Activated T-cell treated with anti-CD3 and anti-CD28 coated beads for 4 hours (primary cell): ENCODE results near the gene PRPF6.

Source experiments
- DNase-seq: peaks from one replicate; pipeline ENCODE4 v3.0.0-alpha.2; 2020

The PRPF6 gene

DNA sequence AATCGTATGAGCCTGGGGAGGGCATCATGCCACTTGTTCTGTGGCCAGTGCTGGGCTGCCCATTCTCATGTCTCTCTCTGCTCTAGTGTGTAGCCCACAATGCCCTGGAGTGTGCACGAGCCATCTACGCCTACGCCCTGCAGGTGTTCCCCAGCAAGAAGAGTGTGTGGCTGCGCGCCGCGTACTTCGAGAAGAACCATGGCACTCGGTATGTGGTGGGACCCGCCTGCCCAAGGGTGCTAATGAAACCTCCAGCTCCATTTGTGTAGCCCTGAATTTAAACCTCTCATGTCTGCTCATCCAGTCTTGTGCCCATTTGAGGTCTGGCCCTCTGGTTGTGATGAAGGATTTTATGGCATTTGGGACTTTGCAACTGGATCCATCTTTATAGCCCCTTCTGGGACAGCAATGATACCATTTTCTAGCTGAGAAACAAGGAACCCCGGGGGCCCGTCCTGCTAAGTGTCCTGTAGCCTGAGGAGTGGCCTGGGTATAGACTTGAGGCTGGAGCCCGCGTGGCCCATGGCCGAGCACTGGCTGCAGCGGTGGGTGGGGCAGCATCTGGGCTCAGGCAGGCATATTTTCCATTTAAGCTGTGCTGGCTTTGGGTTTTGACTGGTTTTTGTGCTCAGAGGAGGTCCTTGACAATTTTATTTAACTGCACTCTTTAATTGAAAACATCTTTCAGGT lies 41.9 kb downstream of the PRPF6 start:
- DNase-seq = no peak

DNA sequence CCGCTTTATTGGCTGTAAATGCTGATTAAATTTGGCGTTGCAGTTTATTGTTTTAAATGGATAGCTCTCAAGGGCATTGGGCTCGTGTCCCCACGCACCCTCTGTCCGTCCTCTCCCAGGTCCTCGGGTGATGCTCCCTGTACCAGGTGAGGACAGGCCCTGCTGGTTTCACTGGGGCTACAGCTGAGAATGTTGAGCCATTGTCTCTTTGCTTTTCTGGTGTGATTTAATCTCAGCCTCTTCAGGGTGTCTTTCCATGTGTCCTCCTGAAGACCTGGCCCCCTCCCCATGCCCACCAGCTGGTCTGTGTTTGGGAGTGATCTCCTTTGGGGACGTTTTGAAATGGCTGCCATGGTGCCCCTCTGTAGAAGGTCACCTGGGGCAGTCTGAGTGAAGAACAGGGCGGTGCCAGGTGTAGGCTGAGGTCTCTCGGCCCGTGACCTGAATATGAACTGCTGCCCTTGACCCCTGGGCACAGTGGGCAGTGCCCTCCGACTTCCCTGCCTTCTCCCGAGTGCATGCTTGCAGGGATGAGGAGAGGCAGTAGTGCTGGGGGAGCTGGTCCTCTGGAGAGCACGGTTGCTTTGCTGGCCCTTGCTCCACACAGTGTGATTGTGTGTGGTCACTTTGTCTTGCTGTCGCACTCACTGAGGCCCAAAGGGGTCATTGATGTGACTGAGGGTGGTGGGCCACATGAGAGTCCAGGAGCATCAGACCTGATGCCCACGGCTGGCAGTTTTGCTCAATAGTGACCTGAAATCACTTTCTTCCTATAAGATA lies 42.6 kb downstream of the PRPF6 start:
- no peak for DNase-seq

DNA sequence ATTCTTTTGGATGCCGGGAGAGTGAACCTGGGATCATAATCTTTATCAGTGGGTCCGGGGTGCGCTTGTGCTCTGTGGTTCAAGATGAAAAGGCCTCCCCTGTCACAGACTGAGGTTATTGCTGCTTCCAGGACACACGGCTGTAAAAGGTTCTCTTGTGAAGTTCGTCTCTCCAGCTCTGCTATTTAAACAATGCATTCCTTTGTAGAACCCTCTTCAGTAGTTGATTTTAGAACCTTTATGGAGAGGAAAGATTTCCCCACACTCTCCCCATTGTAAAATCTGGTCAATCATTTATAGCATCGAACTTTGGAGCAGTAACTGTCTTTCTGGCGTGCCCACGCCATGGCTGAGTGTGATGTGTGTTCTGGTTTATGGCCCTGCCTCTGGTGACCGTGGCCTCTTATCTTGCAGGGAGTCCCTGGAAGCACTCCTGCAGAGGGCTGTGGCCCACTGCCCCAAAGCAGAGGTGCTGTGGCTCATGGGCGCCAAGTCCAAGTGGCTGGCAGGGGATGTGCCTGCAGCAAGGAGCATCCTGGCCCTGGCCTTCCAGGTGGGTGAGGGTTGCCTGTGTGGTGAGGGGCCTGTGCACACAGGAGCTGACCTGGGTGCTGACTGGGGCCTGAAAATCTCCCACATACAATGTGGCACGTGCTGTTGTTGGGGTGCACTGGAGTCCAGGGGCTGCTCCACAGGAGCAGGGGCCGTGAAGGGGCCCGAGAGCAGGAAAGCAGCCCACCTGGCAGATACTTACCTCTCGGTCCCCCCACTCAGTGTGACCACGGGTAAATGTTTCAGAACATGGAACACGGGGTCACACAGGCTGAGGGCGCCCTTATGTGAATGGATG lies 43.4 kb downstream of the PRPF6 start:
- no peak for DNase-seq

DNA sequence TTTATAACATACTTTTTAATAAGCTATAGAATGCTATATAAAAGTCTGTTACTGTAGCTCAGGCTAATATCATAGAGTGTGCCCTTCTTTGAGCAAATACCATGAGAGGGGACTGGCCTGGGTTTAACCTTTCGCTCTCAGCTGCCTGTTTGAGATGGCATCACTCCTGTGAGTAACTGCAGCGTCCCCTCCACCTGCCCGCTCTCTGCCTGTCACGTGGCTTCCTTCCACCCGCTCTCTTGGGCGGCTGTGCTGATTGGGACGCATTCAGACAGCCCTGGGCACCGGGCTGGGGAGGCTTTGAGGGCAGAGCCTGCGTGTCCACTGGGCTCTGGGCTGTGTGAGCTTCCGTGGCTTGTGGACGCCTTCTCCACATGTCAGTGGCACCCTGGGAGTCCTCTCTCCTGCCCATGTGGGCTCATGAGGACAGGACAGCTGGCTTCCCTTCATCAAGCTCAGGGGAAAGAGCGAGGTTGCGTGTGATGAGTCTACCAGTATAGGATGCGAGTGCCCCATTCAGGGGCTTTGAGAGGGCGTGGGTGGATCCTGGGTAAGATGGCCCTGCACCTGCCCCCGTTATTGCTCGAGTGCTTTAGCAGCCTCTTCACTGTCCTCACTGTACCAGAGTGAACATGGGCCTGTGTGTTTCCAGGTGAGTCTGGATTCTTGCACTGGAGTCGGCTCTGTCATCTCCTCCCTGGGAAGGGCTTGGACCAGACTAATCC lies 44.3 kb downstream of the PRPF6 start:
- no peak for DNase-seq

DNA sequence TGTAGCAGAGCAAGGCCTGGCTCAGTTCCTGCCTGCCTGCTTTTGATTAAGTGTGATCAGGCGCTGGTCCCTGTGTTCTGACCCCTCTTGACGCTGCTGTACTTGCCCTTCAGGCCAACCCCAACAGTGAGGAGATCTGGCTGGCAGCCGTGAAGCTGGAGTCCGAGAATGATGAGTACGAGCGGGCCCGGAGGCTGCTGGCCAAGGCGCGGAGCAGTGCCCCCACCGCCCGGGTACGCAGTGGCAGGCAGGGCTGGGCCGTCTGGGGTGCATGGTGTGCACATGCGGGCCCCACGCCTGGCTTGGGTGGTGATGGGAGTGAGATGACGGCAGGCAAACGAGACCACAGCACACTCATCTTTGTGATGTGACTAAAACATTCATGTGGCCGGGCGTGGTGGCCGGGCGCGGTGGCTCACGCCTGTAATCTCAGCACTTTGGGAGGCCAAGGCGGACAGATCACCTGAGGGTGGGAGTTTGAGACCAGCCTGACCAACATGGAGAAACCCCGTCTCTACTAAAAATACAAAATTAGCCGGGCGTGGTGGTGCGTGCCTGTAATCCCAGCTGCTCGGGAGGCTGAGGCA lies 45.0 kb downstream of the PRPF6 start:
- no peak for DNase-seq

DNA sequence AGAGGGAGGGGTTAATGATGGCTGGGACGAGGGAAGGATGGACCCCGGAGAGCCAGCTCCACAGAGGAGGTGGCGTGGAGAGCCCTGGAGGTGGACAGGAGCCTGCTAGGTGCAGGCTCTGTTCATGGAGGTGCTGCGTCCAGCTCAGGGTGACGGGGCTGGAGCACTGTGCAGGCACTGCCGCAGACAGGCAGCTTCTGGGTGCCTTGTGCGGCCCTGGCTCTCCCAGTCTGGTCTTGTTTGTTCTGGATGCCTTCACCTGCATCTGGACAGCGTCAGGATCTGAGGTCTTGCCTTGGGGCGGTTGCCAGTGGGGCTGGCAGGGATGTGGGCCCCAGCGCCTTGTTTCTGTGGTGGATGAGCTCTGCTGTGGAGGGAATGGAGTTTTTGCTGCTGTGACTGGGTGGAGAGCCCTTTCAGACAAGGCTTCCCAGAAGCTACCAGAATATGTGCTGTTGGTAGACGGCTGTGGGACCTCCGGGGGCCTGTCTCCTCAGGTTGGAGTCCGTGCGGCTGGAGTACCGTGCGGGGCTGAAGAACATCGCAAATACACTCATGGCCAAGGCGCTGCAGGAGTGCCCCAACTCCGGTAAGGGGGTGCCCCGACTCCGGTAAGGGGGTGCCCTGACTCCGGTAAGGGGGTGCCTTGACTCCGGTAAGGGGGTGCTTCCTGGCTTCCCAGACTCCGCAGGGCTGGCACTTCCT lies 47.2 kb downstream of the PRPF6 start:
- DNase-seq = no peak

DNA sequence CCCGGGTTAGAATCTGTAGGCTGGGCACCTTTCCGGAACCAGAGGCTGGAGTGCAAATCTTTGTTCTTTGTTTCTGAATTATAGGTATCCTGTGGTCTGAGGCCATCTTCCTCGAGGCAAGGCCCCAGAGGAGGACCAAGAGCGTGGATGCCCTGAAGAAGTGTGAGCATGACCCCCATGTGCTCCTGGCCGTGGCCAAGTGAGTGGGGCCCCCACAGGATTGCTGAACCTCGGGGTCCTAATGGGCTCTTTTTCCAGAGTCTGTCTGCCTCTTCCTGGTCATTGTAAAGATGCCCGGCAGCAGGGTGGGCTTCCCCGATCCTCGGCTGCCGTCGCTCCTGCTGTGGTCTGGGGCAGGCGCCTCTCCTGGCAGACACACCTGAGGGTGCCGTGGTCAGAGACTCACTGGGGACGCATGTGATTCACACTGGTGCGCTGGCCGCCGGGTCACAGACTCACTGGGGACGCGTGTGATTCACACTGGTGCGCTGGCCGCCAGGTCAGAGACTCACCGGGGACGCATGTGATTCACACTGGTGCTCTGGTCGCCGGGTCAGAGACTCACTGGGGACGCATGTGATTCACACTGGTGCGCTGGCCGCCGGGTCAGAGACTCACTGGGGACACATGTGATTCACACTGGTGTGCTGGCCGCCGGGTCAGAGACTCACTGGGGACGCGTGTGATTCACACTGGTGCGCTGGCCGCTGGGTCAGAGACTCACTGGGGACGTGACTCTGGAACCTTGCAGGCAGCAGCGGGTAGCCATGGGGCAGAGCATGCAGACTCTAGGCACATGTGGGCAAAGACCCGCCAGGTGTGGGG lies 48.6 kb downstream of the PRPF6 start:
- DNase-seq = no peak

DNA sequence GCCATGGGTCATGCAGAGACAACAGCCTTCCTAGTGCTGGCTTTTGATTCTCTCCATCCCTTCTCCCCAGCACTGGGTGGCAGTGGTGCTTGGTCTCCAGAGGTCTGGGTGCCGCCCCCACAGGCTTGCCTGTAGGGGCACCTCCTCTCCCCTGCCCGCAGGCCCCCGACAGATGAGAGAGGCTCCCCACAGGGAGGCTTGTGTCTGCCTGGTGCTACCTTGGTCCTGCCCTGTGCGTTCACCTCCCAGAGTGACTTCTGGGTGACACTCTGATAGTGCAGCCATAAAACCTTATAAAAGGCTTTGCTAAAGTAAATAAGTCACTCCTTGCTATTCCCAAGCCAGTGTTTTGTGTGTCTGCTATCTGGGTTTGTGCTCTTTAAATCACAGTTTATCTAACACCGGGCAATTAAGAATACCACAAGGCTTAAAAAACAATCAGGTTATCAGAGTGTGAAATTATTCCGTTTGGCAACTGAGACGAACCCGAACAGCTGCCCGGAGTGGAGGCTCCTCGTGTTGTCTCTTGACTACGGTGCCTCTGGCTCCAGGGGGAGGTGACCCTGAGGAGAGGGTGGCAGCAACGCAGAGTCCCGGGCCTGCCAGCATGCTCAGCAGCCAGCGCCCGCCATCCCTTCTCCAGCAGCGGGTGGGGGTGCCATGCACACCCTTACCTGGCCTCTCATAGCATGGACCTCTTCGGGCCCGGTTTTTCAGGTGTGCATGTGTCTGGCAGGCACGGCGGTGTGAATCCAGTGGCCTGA lies 49.6 kb downstream of the PRPF6 start:
- DNase-seq = no peak

DNA sequence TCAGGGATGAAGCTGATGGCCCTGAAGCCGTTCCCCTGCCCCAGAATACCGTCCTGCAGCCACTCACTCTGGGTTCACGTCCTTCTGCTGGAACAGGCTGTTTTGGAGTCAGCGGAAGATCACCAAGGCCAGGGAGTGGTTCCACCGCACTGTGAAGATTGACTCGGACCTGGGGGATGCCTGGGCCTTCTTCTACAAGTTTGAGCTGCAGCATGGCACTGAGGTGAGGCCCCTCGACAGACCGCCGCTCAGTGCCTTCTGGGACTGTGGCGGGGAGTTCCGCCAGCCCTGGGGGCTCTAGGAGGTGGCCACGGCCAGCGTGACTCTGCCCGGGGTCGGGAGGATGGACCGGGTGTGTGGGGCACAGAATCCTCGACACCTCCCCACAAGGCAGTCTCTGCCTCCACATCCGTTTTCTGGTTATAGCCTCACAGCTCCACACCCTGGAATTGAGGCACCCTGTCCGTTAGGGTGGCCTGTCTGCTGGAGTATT lies 50.9 kb downstream of the PRPF6 start:
- DNase-seq = no peak

DNA sequence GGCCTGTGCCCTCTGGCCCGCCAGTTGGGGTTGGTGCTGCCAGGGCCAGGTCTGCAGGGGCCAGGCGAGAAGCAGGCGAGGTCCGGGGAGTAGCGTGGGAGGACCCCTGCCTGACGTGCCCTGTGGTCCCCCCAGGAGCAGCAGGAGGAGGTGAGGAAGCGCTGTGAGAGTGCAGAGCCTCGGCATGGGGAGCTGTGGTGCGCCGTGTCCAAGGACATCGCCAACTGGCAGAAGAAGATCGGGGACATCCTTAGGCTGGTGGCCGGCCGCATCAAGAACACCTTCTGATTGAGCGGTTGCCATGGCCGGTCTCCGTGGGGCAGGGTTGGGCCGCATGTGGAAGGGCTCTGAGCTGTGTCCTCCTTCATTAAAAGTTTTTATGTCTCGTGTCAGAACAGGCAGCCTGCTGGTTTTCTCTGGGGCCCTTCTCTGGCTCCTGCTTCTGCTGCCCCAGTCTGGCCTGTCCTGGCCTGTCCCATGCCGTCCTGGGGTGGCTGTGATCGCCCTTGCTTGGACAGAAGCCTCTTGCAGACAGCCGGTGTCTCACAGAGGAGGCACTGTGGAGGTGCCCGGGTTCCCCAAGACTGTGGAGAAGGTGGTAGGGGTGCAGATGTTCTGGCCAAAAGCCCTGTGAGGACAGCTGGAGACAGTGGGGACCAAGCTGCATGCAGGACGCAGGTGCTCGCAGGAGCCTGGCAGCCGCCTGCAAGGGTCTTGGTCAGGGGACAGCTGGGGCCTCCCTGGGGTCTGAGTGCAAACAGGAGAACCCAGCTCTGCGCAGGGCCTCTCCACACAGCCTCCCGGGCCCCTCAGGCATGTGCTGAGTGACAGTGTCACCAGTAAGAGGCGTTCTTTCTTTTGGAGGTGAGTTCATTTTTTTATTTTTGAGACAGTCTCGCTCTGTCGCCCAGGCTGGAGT lies 52.0 kb downstream of the PRPF6 start:
- DNase-seq = no peak

DNA sequence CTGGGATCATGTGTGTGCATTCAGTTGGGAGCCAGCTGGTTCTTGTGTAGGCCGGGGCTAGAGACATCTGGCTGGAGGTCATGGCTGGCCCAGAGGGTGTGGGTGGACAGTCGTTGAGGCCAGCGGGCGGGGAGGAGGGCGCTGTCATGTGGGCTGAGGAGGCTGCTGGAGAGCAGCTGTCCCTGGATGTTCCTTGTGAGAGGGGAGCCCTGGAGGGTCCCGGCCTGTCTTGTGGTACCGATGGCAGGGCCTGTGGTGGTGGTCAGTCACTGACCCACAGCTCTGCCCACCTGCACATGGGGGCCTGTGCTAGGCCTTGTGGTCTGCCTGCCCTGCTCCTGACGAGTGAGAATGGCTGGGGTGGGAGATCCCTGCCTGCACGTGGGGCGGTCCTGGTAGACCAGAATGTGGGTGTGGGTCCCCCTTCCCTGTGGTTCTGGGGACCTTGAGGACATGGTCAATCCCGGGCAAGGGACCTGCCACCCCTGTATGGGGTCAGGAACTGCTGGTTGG lies 53.1 kb downstream of the PRPF6 start:
- DNase-seq = no peak

DNA sequence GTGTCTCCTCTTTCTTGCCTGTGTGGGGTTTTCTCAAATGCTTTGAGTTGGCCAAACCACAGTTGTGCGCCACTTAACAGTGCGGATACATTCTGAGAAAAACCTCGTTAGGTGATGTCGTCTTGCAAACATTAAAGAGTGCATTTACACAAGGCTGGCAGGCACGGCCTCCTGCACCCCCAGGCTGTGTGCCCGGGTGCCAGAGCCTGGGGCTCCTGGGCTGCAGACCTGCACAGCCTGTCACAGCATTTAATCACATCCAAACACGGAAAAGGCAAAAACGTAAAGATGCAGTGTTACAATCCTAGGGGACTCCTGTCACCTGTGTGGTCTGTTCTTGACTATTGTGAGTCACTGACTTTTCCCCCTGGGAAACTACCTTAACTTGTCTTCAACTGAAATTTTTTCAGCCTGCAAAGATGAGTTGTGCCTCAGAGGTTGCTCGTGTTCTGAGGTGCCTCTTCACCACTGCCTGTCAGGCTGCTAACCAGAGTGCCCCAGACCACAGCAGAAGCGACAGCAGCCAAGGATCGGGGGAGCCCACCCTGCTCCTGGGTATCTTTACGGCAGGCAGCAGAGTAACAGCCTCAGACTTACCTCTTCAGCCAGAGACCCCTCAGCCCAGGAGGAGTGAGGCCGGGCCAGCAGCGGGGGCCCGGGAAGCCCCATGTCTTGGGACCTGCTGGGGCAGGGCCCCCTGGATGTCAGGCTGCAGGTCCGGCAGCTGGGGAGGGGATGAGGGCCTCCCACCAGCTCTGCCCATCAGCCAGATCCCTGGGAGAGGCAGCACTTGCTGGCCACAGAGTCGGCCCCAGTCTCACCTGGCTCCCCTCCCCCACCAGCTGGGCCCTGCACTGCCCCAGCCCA lies 54.4 kb downstream of the PRPF6 start:
- DNase-seq = no peak

DNA sequence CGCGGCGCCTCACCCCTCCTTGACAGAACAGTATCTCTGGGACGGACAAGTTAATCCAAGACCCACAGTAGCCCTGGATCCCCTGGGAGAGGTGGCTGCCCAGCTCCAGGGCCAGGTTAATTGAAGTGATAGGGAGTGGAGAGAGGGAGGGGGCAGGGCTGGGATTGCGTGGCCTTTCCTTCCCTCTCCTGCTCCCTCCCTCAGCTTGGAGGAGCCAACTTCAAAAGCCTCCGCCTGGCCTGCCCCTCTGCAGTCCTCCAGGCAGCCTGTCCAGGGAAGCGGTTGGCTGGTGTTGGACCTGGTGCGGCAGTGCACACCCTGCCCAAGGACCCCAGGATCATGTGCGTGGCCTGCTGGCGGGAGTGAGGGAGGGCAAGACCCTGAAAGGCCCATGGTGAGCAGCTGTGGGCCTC lies 55.0 kb downstream of the PRPF6 start, which contains the start of gene C20orf204:
TSS of gene C20orf204 (plus strand) at position 250 of the 413 bp plus-strand sequence. CDS start at position 392, 142 bp downstream.
- no peak for DNase-seq

DNA sequence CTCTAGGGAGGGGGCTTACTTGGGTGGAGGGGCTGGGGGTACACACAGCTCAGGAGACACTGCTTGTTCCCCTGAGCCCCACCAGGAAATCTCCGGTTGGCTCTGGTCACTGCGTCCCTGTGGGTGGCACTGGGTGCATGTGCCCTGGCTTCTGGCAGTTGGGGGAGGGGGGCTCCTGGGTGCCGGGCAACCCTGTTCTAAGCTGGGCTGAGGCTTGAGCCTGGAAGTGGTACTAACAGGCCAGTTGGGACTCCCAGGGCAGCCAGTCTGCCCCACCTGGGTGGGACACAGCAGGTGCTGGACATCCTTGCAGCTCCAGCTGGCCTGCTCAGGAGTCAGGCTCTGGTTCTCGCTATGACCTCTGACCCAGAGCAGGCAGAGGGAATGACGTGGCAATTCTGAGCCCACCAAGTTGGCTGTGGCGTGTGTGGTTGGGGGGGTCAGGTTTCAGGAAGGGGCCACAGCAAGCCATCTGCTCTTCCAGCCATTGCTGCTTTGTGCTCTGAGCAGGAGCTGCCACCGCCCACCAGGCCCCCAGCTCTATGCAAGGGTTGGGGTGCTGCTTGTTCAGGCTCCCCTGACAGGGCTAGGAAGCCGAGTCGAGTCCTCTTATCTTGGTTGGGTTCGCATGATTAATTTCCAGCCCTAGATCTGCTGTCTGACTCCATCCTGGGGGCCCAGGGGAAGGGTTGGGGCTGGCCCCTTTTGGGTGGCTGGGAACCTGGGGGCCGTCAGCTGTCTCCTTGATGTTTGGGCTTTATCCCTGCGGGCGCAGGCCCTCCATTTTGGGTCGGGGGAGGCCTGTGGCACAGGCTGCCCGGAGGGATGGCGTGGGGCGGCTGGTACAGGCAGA lies 55.6 kb downstream of the PRPF6 start:
- no peak for DNase-seq

DNA sequence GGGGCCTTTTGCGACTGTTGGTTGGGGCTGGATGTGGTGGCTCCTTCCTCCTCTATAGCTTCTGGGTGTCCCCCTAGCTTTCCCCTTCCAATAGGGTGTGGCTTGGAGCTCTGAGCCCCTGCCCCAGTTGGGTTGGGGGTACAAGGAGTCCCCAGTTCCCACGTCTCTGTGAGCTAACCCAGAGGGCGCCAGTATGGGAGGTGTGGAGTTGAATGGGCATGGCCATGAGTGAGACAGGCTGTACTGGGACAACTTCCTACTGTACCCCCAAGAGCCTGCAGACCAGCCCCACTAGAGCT lies 56.2 kb downstream of the PRPF6 start:
- DNase-seq = no peak

DNA sequence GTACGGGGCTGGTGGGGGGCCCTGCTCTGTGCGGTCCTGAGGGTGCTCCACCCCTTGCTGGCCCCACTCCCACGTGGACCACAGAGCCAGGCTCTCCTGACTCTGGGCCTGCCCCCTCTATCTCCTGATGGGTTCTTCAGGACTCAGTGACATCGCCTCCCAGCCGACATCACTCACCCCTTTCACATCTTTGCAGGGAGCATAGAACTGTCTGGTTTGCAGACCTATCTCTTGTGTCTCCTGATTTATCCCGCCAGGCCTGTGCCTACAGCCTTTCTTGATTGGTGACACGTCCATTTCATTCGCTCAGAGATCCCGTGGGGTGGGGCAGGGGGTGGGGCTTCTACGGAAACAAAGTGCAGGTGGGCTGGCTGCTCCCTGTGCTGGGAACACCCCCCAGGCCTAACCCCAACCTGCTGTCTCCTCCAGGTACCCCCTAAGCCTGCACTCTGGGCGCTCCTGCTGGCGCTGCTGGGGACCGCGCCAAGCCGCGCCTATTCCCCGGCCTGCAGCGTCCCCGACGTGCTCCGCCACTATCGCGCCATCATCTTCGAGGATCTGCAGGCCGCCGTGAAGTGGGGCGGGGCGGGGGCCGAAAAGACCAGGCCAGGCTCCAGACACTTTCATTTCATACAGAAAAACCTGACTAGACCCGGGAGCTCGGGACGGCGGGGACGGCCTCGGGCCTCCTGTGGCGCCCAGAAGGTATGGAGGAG lies 56.7 kb downstream of the PRPF6 start:
- DNase-seq = no peak
